SK-N-SH treated with all-trans-retinoic acid at 6 μM for 48 hours (cell line): ENCODE measurements around the gene CEND1.

ENCODE experiments used
- ARNTL ChIP-seq: fragments of 450-650 bp; formaldehyde crosslinking; IDR thresholded peaks from 2 replicates; pipeline ENCODE4 v1.5.0; 2020; ENCODE audit warnings: low read depth, mild to moderate bottlenecking, moderate library complexity, borderline replicate concordance
- ISL1 ChIP-seq: fragments of 250-450 bp; sonication (Bioruptor Pico); IDR thresholded peaks from 2 replicates; pipeline ENCODE4 v2.1.2; 2022; ENCODE audit warnings: mild to moderate bottlenecking, moderate library complexity
- PPARA ChIP-seq: fragments of 250-450 bp; sonication (Bioruptor Pico); IDR thresholded peaks from 2 replicates; pipeline ENCODE4 v1.5.0; 2020; ENCODE audit warnings: mild to moderate bottlenecking, borderline replicate concordance
- TCF4 ChIP-seq: fragments of 250-450 bp; sonication (Bioruptor Pico); IDR thresholded peaks from 2 replicates; pipeline ENCODE4 v1.8.0; 2021; ENCODE audit warnings: mild to moderate bottlenecking, moderate library complexity, borderline replicate concordance
- ZC3H10 ChIP-seq: fragments of 250-450 bp; sonication (Bioruptor Pico); IDR thresholded peaks from 2 replicates; pipeline ENCODE4 v1.5.1; 2021; ENCODE audit warnings: mild to moderate bottlenecking, moderate library complexity
- ZFP3 ChIP-seq: fragments of 250-450 bp; sonication (Bioruptor Pico); IDR thresholded peaks from 2 replicates; pipeline ENCODE4 v1.5.0; 2020; ENCODE audit warnings: mild to moderate bottlenecking, moderate library complexity
- TF ChIP-seq, protein P1 (sequence below): fragments of 250-450 bp; sonication (Bioruptor Pico); IDR thresholded peaks from 2 replicates; pipeline ENCODE4 v1.5.0; 2020; ENCODE audit warnings: mild to moderate bottlenecking, moderate library complexity
- TF ChIP-seq, protein P2 (sequence below): fragments of 250-450 bp; sonication (Bioruptor Pico); IDR thresholded peaks from 2 replicates; pipeline ENCODE4 v1.8.0; 2020; ENCODE audit warnings: mild to moderate bottlenecking, moderate library complexity, borderline replicate concordance
- TF ChIP-seq, protein P3 (sequence below): fragments of 250-450 bp; sonication (Bioruptor Pico); IDR thresholded peaks from 2 replicates; pipeline ENCODE4 v1.5.1; 2020; ENCODE audit warnings: low read depth, mild to moderate bottlenecking, moderate library complexity

DNA sequence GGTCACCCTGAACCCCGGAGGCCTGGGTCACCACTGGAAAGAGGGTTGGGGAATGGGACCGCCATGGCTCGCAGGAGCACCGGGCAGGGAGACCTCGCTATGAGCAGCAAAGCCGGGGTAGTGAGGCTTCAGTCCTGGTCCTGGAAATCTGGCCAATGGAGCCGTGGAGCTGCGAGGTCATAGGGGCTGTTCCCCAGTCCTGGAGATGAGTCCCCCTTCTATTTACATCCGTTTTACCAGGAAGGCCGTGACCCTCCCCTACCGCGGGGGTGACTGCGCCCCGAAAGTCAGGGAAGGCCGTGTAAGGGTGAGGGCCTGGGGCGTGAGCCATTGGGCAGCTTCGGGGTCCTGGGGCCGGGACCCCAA lies 14.7 kb upstream of the CEND1 start:
- TF ChIP-seq, protein P1, sequence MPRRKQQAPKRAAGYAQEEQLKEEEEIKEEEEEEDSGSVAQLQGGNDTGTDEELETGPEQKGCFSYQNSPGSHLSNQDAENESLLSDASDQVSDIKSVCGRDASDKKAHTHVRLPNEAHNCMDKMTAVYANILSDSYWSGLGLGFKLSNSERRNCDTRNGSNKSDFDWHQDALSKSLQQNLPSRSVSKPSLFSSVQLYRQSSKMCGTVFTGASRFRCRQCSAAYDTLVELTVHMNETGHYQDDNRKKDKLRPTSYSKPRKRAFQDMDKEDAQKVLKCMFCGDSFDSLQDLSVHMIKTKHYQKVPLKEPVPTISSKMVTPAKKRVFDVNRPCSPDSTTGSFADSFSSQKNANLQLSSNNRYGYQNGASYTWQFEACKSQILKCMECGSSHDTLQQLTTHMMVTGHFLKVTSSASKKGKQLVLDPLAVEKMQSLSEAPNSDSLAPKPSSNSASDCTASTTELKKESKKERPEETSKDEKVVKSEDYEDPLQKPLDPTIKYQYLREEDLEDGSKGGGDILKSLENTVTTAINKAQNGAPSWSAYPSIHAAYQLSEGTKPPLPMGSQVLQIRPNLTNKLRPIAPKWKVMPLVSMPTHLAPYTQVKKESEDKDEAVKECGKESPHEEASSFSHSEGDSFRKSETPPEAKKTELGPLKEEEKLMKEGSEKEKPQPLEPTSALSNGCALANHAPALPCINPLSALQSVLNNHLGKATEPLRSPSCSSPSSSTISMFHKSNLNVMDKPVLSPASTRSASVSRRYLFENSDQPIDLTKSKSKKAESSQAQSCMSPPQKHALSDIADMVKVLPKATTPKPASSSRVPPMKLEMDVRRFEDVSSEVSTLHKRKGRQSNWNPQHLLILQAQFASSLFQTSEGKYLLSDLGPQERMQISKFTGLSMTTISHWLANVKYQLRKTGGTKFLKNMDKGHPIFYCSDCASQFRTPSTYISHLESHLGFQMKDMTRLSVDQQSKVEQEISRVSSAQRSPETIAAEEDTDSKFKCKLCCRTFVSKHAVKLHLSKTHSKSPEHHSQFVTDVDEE (CRISPR knock-in tag) = no peak
- no peak for TF ChIP-seq ISL1 (CRISPR knock-in tag)
- TF ChIP-seq, protein P2, sequence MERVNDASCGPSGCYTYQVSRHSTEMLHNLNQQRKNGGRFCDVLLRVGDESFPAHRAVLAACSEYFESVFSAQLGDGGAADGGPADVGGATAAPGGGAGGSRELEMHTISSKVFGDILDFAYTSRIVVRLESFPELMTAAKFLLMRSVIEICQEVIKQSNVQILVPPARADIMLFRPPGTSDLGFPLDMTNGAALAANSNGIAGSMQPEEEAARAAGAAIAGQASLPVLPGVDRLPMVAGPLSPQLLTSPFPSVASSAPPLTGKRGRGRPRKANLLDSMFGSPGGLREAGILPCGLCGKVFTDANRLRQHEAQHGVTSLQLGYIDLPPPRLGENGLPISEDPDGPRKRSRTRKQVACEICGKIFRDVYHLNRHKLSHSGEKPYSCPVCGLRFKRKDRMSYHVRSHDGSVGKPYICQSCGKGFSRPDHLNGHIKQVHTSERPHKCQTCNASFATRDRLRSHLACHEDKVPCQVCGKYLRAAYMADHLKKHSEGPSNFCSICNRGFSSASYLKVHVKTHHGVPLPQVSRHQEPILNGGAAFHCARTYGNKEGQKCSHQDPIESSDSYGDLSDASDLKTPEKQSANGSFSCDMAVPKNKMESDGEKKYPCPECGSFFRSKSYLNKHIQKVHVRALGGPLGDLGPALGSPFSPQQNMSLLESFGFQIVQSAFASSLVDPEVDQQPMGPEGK (CRISPR knock-in tag) = no peak
- no peak for TF ChIP-seq ZC3H10 (CRISPR knock-in tag)
- TF ChIP-seq ZFP3 (CRISPR knock-in tag) = no peak
- TF ChIP-seq ARNTL (CRISPR knock-in tag) = no peak
- no peak for TF ChIP-seq TCF4 (CRISPR knock-in tag)
- TF ChIP-seq, protein P3, sequence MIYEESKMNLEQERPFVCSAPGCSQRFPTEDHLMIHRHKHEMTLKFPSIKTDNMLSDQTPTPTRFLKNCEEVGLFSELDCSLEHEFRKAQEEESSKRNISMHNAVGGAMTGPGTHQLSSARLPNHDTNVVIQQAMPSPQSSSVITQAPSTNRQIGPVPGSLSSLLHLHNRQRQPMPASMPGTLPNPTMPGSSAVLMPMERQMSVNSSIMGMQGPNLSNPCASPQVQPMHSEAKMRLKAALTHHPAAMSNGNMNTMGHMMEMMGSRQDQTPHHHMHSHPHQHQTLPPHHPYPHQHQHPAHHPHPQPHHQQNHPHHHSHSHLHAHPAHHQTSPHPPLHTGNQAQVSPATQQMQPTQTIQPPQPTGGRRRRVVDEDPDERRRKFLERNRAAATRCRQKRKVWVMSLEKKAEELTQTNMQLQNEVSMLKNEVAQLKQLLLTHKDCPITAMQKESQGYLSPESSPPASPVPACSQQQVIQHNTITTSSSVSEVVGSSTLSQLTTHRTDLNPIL = no peak
- no peak for TF ChIP-seq PPARA (CRISPR knock-in tag)
